HG02678 (cell line): ENCODE measurements around the gene TPP1.

Experiments used
- ATAC-seq: cut with Tn5 transposase; IDR thresholded peaks from one replicate; pipeline ENCODE4 v1.9.1; 2021; ENCODE audit warnings: mild to moderate bottlenecking, moderate library complexity; ENCODE audit not compliant: unreplicated experiment

TPP1 gene

DNA sequence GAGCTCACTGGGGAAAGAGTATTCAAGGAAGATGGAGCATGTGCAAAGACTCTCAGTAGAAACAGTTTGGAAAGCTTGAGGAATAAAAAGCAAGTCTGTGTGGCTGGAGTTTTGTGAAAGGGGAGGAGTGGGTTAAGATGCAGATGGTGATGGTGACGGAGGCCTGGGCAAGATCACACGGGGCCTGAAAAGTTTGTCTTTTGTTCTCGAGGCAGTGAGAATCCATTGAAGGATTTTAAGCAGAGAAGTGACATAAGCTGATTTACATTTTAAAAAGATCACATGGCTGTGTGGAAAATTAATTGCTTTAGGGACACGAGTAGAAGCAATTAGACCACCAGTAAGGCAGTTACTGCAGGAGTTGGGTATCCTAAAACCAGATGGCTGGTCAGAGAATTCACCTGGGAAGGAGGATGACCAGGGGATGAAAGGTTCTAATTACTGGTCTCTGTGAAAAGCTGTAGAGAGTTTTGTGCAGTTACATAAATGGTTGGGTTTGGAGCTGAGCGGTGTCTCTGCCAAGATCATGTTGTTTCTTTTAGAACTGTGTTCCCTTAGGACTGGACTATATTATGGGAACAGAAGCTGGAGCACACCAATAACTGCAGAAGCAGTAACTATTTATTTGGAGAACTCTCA, 22.9 kb downstream of the TPP1 start:
- no peak for ATAC-seq

DNA sequence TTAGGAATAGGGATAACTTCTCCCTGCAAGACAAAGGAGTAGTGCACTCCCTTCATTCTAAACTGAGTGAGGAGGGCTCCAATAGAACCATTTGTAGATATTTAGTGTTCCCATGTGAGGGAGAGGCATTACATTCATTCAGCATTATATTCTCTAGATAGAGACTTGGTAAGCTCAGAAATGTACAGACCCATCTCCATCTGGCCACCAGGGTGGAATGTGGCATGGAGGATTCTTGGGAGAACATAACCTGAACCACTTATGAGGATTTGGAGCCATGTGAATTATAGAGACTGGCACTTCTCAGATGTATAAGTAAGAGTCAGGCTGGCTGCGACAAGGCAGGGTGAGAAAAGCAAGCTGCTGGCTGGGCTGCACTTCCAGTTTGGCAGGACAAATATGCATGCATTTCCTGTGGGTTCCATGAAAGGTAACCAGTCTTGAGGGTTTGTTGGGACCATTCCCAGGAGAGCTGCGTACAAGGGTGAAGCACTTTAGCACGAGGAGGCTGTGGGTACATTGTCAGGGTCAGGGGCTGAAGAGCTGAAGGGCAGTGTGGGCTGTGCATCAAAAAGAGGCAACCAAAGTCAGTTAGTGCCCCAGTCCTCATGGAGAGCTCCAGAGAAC, 25.0 kb downstream of the TPP1 start:
- ATAC-seq = no peak

DNA sequence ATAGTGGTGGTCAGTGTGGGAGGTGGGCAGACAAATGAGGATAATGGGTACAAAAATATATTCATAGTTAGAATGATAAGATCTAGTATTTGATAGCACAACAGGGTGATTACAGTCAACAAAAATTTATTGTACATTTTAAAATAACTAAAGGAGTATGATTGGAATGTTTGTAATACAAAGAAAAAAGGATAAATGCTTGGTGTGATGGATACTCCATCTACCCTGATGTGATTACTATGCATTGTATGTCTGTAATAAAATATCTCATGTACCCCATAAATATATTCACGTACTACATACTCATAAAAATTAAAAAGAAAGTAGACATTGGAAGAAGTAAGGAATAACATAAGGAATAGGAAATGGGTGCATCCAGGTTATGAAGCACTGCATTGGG, 31.2 kb downstream of the TPP1 start:
- ATAC-seq = no peak

DNA sequence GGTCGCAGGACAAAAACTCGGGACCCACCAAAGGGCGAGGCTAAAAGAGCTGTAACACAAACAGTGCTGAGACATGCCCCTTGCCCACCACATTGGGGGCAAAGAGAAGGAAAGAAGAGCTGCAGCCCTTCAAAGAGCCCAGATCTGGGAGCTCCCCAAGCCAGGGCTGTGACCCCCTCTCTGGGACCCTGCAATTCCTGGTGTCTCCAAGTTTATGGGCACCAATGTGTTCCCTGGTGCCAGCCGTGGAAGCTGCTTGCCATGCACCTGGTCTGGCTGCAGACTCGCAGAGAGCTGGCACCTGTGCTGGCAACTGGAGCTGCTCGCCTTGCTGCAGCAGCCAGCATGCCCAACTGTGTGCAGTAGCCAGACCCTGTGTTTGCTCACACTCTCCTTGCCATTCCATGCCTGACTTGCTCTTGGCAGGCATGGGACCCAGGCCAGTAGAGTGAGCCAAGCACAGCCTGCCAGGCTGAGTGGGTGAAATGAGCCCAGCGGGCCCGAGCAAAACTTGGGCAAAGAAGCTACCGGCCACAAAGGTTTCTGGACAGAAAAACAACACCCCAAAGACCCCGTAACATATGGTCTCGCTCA, 31.8 kb downstream of the TPP1 start:
- no peak for ATAC-seq

DNA sequence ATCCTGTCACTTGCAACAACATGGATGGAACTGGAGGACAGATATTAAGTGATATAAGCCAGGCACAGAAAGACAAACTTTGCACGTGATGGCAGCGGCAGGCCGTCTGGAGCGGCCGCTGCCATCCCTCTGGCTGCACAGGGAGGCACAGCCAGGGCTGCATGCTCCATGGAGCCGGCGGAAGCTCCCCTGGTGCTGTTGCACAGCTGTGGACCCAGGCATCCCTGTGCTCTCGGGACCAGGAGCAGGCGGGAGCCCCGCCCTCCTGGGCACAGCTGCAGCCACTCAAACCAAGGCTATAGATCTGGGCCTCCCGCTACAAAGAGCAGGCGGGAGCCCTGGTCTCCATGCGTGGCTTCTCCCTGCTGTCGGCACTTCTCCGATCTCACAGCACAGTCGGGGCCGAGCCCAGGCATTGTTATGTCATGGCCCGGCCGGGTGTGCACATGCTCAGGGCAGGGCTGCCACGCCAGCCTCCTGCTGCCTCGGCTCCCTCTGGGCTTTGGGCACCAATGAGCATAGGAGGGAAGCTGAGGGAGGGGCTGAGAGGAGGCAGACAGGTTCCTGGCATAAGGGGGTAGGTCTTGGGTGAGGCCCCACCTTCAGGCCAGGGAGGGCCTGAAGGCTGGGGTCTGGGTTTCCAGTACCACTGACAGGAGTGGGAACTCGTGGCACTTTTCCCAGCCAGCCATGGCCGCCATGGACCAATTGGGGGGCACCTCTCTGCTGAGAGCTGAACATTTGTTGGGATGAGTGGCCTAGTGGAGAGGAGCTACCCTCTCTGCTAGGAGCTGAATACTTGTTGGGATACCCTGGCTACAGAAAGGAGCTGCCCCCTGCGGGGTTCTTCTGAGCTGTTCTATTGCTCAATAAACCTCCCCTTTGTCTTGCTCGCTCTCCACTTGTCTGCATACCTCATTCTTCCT, 32.5 kb downstream of the TPP1 start:
- no peak for ATAC-seq

DNA sequence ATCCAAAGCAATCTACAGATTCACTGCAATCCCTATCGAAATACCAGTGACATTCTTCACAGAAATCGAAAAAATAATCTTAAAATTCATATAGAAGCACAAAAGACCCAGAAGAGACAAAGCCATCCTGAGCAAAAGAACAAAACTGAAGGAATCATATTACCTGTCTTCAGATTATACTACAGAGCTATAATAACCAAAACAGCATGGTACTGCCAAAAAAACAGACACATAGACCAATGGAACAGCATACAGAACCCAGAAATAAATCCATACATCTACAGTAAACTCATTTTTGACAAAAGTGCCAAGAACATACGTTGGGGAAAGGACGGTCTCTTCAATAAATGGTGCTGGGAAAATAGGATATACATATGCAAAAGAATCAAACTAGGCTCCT, 34.7 kb downstream of the TPP1 start:
- ATAC-seq = no peak

DNA sequence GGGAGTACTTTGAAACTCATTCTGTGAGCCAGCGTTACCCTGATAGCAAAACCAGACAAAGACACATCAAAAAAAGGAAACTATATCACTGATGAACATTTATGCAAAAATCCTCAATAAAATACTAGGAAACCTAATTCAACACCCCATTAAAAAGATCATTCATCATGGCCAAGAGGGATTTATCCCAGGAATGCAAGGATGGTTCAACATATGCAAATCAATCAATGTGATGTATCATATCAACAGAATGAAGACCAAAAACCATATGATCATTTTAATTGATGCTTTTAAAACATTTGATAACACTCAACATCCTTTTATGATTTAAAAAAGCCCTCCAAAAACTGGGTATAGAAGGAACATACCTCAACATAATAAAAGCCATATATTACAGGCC, 35.6 kb downstream of the TPP1 start:
- ATAC-seq = no peak

DNA sequence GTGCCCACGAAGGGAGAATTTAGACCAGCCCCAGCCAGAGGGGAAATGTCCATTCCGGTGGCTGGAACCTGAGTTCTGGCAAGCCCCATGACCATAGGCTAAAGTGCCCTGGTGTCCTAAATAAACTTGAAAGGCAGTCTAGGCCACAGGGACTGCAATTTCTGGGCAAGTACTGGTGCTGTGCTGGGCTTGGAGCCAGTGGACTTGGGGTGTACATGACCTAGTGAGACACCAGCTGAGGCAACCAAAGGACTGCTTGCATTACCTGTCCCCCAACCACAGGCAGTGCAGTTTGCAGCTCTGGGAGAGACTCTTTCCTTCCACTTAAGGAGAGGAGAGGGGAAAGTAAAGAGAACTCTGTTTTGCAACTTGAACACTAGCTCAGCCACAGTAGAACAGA, 39.5 kb downstream of the TPP1 start:
- ATAC-seq = no peak

DNA sequence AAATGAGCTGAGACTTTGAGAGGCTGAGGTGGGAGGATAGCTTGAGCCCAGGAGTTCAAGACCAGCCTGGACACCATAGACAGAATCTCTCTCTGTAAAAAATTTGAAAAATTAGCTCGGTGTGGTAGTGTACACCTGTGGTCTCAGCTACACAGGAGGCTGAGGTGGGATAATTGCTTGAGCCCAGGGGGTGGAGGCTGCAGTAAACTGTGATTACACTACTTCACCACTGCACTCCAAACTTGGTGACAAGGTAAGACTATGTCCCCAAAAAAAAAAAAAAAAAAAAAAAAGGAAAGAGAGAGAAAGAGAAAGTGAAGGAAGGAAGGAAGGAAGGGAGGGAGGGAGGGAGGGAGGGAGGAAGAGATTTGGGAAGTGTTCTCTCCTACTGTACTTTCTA, 41.1 kb downstream of the TPP1 start:
- ATAC-seq = no peak

DNA sequence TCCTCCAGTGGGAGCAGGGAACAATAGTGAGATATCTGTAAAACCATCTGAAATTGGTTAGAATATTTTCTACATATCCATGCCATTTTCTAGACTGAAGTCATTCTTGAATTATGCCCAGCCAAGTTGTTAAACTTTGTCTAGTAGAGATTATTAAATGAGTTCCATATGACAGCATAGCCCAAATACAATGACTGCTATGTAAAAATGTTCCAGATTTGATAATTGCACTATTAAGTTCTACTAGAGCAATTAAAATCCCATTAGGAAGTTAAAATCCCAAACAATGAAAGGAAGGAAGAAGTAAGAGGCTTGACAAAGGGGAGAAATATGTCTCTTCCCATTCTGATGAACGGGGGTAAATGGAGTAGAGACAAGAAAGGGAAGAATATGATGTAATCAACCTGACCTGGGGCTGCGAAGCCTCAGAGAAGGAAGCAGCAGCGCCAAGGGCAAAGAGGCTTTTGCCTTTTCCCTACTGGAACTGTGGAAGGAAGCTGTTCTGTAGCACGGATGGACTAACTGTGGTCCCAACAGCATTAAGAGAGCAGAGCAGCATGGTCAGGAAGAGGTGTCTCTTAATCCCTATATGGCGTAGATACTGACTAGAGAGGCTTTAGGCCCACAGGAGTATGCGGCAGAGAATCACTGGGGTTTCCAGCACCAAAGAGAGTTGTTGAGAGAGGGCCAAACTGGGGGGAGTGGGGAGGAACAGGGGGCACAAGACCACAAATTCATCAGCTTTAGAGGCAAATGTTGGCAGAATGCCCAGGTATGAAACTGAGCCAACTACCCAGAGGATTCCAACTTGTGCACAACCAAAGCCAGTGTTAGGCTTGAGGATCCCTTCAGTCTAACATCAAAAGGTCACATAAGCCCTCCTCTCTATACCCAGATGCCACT, 42.5 kb downstream of the TPP1 start:
- ATAC-seq = no peak

DNA sequence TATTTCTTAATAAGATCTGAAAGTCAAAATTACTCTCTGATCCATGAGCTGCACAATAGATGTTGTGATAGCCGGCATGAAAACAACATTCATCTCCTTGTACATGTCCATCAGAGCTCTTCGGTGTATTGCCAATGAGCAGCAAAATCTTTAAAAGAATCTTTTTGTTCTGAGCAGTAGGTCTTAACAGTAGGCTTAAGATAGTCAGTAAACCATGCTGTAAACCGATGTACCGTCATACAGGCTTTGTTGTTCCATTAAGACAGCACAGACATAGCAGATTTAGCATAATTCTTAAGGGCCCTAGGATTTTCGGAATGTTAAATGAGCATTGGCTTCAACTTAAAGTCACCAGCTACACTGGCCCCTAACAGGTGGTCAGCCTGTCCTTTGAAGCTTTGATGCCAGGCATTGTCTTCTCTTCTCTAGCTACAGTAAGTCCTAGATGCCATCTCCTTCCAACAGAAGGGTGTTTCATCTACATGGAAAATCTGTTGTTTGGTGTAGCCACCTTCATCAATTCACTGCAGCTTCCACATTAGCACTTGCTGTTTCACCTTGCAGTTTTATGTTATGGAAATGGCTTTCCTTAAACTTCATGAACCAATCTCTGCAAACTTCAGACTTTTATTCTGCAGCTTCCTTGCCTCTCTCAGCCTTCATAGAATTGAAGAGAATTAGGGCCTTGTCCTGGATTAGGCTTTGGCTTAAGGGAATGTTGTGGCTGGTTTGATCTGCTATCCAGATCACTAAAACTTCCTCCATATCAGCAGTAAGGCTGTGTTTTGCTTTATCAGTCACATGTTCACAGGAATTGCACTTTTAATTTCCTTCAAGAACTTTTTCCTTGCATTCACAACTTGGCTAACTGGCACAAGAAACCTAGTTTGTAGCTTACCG, 44.2 kb downstream of the TPP1 start:
- ATAC-seq = no peak

DNA sequence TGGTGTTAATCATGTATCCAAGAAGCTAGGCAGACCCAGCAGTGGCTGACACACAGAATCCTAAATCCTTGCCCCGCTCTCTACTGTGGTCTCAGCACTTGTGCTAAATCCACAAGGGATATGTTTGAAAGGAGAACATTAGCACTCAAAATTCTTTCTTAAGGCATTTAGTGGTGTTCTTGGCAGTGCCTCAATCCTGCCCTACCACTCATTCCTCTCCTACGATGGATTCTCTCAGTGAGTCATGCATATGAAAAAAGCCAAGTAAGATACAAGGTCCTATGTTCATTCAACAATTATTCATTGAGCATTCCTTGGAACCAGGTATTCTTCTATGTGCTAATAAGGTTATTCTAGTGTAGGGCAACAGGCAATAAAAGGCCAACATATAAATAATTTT, 47.0 kb downstream of the TPP1 start:
- ATAC-seq = no peak

DNA sequence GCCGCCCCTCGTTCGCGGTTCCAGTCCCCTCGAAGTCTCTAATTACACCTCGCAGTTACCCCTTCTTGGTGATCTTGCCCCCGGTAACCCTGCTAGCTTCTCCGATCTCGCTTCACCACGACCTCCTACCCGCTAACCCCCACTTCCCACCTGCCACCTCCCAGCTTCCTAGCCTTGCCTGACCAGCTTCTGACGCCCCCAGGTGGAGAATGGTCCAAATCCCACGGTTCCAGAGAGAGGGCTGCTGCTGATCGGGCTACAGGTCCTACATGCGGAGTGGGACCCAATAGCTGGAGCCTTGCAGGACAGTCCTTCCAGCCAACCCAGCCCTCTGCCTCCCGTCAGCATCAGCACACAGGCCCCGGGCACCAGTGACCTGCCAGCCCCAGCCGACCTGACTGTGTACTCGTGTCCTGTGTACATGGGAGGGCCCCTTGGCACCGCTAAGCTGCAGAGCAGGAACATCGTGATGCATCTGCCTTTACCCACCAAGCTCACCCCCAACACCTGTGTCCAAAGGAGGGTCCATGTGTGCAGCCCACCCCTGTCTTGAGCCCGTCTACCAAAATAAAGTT, 47.7 kb downstream of the TPP1 start:
- ATAC-seq = no peak

DNA sequence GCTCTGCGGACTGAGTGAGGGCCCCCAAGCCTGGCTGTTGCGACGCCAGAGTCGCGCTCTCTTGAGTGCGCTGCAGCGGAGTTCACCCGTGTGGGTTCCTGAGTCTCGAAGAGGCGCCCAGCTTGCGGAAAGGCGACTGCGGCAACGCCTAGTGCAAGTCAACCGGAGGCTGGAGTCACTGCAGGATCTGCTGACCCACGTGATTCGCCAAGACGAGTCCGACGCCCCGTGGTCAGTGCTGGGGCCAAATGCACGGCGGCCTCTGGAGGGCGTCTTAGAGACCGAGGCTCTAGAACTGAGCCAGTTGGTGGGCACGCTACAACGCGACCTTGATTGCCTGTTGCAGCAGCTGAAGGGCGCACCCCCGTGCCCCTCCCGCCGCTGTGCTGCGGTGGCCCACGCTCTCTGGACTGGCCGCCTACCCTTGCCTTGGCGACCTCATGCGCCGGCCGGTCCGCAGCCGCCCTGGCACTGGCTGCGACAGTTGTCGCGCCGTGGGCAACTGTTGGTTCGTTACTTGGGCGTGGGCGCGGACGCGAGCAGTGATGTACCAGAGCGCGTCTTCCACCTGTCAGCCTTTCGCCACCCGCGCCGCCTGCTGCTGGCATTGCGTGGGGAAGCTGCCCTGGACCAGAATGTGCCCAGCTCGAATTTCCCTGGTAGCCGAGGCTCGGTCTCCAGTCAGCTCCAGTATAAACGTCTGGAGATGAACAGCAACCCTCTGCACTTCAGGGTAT, 48.4 kb downstream of the TPP1 start:
- ATAC-seq = no peak

DNA sequence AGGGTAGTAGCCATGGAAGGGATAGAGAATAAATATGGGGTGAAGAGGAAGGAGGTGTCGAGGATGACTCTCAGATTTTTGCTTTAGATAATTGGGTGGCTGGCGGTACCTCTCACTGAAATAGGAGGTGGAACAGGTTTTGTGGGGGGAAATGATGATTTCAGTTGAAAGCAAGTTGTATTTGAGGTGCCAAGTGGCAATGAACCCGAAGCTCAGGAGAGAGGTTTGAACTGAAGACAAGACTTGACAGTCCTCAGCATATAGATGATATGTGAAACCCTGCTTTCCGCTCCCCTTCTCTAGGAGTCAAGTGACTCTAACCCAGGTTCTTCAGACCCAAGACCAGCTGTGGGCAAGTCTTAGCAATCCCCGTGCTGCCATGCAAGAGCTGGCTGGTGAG, 49.5 kb downstream of the TPP1 start:
- no peak for ATAC-seq

DNA sequence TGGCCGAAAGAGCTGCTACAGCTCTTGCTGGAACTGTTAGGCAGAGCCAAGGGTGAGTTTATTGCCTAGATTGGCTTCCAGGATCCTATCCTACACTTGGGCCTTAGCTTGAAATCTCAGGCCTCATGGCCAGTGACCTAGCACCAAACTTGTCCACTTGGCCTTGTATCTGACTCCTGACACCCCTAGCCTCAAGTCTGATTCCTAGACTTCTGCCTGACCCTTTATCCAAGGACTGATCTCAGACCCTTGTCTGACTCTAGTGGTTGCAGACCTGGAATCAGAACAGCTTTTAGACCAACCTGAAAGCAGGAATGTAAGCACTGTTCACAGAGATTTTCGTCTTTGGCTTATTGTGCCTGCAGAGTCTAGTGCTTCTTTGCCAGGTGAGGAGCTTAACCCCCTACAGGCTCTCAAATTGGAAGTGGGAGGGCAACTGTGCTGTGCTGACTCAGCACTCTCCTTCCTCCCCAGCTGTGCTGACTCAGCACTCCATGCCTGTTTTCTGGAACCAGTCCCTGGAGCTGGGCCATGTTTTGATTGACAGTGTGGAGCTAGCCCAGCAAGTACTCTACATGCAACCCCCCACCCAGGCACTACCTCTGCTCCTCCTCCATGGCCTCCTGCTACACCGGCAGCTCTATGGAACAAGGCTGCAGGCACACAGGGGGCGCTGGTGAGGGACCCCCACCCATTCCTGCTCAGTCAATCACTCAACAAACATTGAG, 50.9 kb downstream of the TPP1 start:
- no peak for ATAC-seq

DNA sequence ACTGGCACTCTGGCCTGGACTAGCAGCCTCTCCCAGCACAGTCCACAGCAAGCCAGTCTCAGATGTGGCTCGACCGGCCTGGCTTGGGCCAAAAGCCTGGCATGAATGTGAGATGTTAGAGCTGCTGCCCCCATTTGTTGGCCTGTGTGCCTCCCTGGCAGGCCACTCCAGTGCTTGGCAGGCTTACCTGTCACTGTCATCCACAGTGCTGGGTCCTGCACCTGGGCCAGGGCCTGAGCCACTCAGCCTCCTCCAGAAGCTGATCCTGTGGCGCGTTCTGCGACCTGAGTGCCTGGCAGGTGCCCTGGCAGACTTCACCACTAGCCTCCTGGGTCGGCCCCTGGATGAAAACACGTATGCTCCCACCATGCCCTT, 51.9 kb downstream of the TPP1 start:
- no peak for ATAC-seq
